ENCODE data around the gene ATP7A.

GRCh38 chrX:77969538-77969937 is 59.0 kb downstream of the ATP7A start, which contains the start of gene PGAM4:
- TF ChIP-seq CTCF (conservative IDR thresholded peaks at IDR 0.05; ENCODE audit: low read length) (no peak), EZH2phosphoT487 (IDR thresholded peaks at IDR 0.05; ENCODE audit: borderline replicate concordance) (no peak)
